BJ (cell line): ENCODE data around the gene COX10. TPM values are rescaled to one million over a fixed set of nuclear protein-coding genes. Genes with fewer than 3 reads are reported as not detected.

Experiments
- CTCF ChIA-PET: fragments of 350-600 bp; formaldehyde crosslinking; extraction: SDS; loops from one replicate; lab custom pipeline; 2021; ENCODE audit warnings: antibody characterized with exemption, inconsistent platforms; lab: Yijun Ruan, JAX
- POLR2A ChIA-PET: fragments of 300-600 bp; sonication (Branson Sonifier 250); formaldehyde crosslinking; extraction: SDS; loops from one replicate; lab custom pipeline; 2021; ENCODE audit warnings: antibody characterized with exemption; lab: Charles Lee
- DNase-seq: peaks from one replicate; pipeline ENCODE4 v3.0.0-alpha.2; 2011; ENCODE audit warnings: low read depth
- H3K27me3 ChIP-seq: 2 replicates; pipeline ENCODE4 v1.6.0; 2011; ENCODE audit warnings: low read length; ENCODE audit not compliant: control insufficient read depth, insufficient read depth
- H3K36me3 ChIP-seq: 2 replicates; pipeline ENCODE4 v1.5.1; 2011; ENCODE audit warnings: low read length; ENCODE audit not compliant: control insufficient read depth, insufficient read depth
- H3K4me3 ChIP-seq: 2 replicates; pipeline ENCODE4 v1.5.1; 2011; ENCODE audit warnings: low read depth, mild to moderate bottlenecking, control low read depth, low read length
- polyA plus RNA-seq: library from polyadenylated mRNA; depleted of rRNA; stranded (reverse); fragments of >200 nt; gene quantifications from 2 replicates; pipeline ENCODE4 v1.2.3, GENCODE V29; 2011
- TF ChIP-seq, protein P1 (sequence below): IDR thresholded peaks from 2 replicates; pipeline ENCODE4 v1.5.1; 2011; ENCODE audit warnings: low read depth, mild to moderate bottlenecking, control low read depth, inconsistent platforms, low read length, moderate library complexity; ENCODE audit not compliant: insufficient read depth

The COX10 gene
- polyA plus RNA-seq, 1 experiment, result 11.9 TPM

DNA sequence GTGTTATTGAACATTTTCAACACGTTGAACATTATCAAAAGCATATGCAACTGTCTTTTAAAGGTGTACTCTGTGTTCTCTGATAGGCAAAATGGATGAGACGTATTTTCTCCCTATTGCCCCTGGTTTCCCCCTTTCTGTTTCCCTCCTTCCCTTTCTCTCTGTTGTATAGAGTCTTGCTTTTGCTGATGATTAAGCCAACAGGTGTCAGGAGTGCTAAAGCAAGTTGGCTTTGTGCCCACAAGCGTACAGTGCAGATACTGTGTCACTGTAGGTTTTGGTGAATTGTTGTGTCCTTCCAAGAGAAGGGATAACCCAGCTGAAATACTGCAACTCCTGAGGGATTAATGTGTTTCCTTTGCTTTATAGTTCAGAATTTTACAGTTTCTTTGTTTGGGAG lies 74.4 kb downstream of the COX10 start:
- CTCF ChIA-PET, result no interaction called here
- TF ChIP-seq, protein P1, sequence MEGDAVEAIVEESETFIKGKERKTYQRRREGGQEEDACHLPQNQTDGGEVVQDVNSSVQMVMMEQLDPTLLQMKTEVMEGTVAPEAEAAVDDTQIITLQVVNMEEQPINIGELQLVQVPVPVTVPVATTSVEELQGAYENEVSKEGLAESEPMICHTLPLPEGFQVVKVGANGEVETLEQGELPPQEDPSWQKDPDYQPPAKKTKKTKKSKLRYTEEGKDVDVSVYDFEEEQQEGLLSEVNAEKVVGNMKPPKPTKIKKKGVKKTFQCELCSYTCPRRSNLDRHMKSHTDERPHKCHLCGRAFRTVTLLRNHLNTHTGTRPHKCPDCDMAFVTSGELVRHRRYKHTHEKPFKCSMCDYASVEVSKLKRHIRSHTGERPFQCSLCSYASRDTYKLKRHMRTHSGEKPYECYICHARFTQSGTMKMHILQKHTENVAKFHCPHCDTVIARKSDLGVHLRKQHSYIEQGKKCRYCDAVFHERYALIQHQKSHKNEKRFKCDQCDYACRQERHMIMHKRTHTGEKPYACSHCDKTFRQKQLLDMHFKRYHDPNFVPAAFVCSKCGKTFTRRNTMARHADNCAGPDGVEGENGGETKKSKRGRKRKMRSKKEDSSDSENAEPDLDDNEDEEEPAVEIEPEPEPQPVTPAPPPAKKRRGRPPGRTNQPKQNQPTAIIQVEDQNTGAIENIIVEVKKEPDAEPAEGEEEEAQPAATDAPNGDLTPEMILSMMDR, result no peak
- Histone ChIP-seq H3K4me3 (no peak overlapping the region), H3K27me3 (no peaks in the 10 kb centered on the region), H3K36me3 (no peaks in the 10 kb centered on the region)
- DNase-seq, result no peak
- POLR2A ChIA-PET, result no interaction called here

GRCh38 chr17:14144508-14144907 lies 75.2 kb downstream of the COX10 start:
- TF ChIP-seq, protein P1, result no peak
- Histone ChIP-seq H3K36me3 (no peaks in the 10 kb centered on the region), H3K27me3 (no peaks in the 10 kb centered on the region), H3K4me3 (no peak overlapping the region)
- ChIA-PET POLR2A (no interaction called here), CTCF (no interaction called here)
- DNase-seq, result no peak

DNA sequence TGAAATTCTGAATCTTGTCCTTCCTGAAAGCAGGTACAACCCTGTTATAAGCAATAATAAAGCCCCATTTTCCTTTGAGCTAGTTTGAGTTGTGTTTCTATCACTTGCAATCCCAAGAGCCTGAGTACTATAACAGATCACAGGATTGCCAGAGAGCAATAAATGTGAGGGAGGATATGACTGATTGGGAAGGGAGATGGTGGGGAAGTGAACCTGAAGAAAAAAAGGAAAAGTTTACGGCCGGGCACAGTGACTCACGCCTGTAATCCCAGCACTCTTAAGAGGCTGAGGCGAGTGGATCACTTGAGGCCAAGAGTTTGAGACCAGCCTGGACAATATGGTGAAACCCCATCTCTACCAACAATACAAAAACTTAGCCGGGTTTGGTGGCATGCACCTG lies 80.4 kb downstream of the COX10 start:
- CTCF ChIA-PET, result no interaction called here
- DNase-seq, result no peak
- Histone ChIP-seq H3K4me3 (no peak overlapping the region), H3K36me3 (no peaks in the 10 kb centered on the region), H3K27me3 (no peaks in the 10 kb centered on the region)
- TF ChIP-seq, protein P1, result no peak
- POLR2A ChIA-PET, result no interaction called here

- no peak for DNase-seq
- CTCF ChIA-PET, result no interaction called here
- Histone ChIP-seq H3K4me3 (no peak overlapping the region), H3K36me3 (no peaks in the 10 kb centered on the region), H3K27me3 (no peaks in the 10 kb centered on the region)
- TF ChIP-seq, protein P1, result no peak
- POLR2A ChIA-PET, result no interaction called here
Measured at GRCh38 chr17:14150619-14151018, 81.3 kb downstream of the COX10 start.

GRCh38 chr17:14152721-14153120 lies 83.4 kb downstream of the COX10 start:
- Histone ChIP-seq H3K36me3 (no peaks in the 10 kb centered on the region), H3K4me3 (no peak overlapping the region), H3K27me3 (no peaks in the 10 kb centered on the region)
- DNase-seq, result no peak
- TF ChIP-seq, protein P1, result no peak
- ChIA-PET POLR2A (no interaction called here), CTCF (interaction anchor here (1.3 kb wide), 1 partner anchor 13 kb away, joined by 3 read pairs; no protein-coding TSS in a partner anchor)
